Measurements from ENCODE around the gene FYN. TPM values are rescaled to one million over a fixed set of nuclear protein-coding genes. Genes with fewer than 3 reads are reported as not detected.

Gene FYN
- total and polyA plus RNA-seq, 2 of the 13 experiments (the other 11 are each of a cell fraction or from before 2014, with no cell fraction given): 15.5 to 24.6 TPM

DNA sequence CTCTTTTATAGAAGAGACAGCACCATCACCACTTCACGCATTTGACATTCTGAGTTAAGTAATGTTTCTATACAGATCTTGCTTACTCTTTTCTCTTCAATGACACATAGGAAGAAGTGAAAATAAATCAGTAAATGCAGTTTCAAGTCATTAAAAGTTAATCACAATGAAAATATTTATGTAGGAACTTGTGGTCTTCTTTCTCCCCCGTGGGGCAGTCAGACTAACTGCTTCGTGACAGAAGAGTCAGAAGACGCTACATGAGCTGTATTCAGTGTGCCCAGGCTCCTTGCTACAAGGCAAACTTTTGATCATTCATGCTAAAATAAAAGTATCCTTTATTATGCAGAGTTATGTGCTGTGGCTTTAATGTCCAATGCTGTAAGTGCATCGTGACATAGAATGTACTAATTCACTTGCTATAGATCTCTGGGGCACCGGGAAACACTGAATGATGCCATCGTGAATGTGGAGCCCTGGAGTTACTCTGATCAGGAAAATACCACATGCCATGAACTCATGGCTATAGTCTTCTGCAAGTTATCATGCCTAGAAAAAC, 149.8 kb downstream of the FYN start (continued):
- TF ChIP-seq YY1 (IDR thresholded peaks at IDR 0.05; ENCODE audit: insufficient read depth, insufficient replicate concordance, low read depth, low read length) (no peak), TAF1 (CRISPR knock-in tag; IDR thresholded peaks at IDR 0.05) (no peak), RCOR2 (CRISPR knock-in tag; IDR thresholded peaks at IDR 0.05) (no peak)
- TF ChIP-seq, protein P1, sequence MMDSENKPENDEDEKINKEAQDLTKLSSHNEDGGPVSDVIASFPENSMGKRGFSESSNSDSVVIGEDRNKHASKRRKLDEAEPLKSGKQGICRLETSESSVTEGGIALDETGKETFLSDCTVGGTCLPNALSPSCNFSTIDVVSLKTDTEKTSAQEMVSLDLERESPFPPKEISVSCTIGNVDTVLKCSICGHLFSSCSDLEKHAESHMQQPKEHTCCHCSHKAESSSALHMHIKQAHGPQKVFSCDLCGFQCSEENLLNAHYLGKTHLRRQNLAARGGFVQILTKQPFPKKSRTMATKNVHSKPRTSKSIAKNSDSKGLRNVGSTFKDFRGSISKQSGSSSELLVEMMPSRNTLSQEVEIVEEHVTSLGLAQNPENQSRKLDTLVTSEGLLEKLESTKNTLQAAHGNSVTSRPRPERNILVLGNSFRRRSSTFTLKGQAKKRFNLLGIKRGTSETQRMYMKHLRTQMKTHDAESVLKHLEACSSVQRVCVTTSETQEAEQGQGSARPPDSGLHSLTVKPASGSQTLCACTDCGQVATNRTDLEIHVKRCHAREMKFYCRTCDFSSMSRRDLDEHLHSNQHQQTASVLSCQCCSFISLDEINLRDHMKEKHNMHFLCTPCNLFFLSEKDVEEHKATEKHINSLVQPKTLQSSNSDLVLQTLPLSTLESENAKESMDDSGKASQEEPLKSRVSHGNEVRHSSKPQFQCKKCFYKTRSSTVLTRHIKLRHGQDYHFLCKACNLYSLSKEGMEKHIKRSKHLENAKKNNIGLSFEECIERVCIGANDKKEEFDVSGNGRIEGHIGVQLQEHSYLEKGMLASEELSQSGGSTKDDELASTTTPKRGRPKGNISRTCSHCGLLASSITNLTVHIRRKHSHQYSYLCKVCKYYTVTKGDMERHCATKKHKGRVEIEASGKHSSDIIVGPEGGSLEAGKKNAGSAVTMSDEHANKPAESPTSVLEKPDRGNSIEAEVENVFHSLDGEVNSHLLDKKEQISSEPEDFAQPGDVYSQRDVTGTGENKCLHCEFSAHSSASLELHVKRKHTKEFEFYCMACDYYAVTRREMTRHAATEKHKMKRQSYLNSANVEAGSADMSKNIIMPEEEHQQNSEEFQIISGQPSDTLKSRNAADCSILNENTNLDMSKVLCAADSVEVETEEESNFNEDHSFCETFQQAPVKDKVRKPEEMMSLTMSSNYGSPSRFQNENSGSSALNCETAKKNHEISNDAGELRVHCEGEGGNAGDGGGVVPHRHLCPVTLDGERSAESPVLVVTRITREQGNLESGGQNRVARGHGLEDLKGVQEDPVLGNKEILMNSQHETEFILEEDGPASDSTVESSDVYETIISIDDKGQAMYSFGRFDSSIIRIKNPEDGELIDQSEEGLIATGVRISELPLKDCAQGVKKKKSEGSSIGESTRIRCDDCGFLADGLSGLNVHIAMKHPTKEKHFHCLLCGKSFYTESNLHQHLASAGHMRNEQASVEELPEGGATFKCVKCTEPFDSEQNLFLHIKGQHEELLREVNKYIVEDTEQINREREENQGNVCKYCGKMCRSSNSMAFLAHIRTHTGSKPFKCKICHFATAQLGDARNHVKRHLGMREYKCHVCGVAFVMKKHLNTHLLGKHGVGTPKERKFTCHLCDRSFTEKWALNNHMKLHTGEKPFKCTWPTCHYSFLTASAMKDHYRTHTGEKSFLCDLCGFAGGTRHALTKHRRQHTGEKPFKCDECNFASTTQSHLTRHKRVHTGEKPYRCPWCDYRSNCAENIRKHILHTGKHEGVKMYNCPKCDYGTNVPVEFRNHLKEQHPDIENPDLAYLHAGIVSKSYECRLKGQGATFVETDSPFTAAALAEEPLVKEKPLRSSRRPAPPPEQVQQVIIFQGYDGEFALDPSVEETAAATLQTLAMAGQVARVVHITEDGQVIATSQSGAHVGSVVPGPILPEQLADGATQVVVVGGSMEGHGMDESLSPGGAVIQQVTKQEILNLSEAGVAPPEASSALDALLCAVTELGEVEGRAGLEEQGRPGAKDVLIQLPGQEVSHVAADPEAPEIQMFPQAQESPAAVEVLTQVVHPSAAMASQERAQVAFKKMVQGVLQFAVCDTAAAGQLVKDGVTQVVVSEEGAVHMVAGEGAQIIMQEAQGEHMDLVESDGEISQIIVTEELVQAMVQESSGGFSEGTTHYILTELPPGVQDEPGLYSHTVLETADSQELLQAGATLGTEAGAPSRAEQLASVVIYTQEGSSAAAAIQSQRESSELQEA (CRISPR knock-in tag; IDR thresholded peaks at IDR 0.05; ENCODE audit: not compliant biosample characterization): no peak

Measured in HepG2 (cell line).